ENCODE measurements around the gene INPPL1.

INPPL1 gene

DNA sequence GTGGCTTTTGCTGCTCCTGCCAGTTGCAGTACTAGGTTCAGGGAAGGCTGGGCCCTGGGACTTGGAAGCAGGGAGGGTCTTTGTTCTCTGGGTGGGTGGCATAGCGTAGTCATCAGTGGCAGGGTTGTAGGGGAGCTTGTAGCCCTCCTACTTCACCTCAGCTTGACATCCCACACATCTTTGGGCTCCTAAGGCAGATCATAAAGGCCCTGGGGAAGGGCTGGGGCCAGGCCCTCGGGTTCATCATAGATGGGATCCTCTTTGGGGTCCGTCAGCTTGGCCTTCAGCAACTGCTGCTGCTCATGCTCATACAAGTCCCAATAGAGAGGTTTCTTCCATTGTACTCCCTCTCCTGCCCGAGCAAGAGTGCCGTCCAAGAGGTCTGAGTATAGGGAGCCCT lies 25.4 kb downstream of the INPPL1 start:
- TF ChIP-seq CTCF (IDR thresholded peaks at IDR 0.05): no peak

DNA sequence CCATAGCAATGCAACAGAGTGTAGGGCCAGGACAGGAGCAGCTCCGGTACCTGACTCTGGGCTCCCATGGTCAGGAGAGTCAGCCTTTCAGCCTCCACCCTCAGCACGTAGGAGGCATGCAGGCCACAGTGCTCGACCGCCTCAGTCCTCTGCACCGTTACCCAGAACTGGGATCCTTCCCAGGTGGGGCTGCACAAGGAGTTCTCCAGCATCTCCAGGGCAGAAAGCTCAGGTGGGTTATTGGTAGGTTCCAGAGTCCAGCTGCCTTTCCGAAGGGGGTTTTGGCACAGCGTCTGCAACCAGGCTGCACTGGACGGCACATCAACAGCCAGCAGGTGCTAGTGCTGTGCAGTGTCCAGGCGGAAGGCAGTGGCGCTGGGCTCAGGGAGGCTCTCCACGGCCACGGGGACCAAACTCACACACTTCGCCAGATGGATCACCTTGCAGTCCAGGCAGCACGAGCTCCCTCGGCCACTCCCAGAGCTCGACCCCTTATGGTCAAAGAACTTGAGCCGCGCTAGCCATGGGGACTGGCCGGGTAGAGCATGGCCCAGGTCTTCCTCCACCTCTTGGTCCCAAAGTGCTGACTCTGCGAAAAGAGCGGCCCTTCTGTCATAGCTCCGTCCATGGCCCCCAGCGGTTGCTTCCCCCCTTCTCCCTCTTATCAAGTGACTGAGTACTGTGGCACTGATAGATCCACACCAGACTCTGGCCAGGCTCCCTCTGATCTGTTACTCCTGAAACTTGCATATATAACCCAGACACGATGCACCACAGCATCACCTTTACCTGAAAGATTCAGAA lies 26.3 kb downstream of the INPPL1 start:
- TF ChIP-seq CTCF (IDR thresholded peaks at IDR 0.05): no peak

- TF ChIP-seq CTCF (IDR thresholded peaks at IDR 0.05): no peak
Measured at GRCh38 chr11:72251614-72252013, 27.0 kb downstream of the INPPL1 start.

DNA sequence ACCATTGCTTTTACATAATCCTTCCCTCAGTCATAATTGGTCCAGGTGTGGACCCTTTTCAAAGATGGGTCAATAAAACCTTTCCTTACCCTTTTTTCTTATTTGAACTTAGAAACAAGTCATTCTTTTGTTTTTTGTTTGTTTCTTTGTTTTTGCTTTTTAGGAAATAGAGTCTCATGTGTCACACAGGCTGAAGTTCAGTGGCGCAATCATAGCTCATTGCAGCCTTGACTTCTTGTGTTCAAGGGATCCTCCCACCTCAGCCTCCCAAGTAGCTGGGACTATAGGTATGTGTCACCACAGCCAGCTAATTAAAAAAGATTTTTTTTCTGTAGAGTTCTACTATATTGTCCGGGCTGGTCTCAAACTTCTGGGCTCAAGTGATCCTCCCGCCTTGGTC lies 28.8 kb downstream of the INPPL1 start:
- TF ChIP-seq CTCF (IDR thresholded peaks at IDR 0.05): no peak

DNA sequence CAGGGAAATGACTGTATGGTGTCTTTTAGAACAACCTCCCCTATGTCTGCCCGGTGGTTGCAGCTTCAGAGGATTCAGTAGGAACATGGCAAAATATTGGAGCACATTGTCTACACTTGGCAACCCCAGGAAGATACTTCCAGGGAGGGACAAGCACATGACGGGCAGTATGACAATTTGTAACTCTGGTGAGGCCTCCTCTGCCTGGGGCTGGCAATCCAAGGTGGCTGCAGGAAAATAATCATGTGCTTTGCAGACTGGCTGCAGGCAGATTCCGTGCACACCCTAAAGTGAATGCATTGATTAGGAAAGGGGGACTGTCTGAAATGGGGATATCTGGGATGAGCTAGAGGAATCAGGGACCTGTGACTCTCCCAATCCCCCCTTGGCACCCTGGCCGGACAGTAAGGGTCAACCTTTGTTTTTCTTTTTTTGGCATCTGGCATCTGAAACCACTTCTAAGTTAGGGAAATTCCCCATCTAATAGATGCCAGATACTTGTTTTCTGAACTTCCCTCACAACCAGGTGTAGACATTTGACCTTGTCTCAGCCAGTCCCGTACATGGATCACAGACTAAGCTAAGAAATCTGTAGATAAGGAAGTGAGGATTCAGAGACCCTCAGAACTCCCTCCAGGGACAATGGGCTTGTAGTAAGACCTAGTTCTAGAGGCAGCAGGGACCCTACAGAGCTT lies 29.9 kb downstream of the INPPL1 start:
- TF ChIP-seq CTCF (IDR thresholded peaks at IDR 0.05): no peak

- no peak for TF ChIP-seq CTCF (IDR thresholded peaks at IDR 0.05)
Measured at GRCh38 chr11:72257570-72257969, 33.0 kb downstream of the INPPL1 start.

GRCh38 chr11:72259490-72259889 lies 34.9 kb downstream of the INPPL1 start:
- no peak for TF ChIP-seq CTCF (IDR thresholded peaks at IDR 0.05)
